Ishikawa (cell line): Measurements from ENCODE around the gene BMP7.

ENCODE experiments used
- CEBPB ChIP-seq: IDR thresholded peaks from 2 replicates; pipeline ENCODE4 v1.6.1; 2012
- CREB1 ChIP-seq: IDR thresholded peaks from 2 replicates; pipeline ENCODE4 v1.6.1; 2012; ENCODE audit warnings: low read depth
- EGR1 ChIP-seq: IDR thresholded peaks from 2 replicates; pipeline ENCODE4 v1.6.1; 2012
- EP300 ChIP-seq: IDR thresholded peaks from 2 replicates; pipeline ENCODE4 v1.6.1; 2012; ENCODE audit warnings: borderline replicate concordance
- FOXM1 ChIP-seq: IDR thresholded peaks from 2 replicates; pipeline ENCODE4 v1.6.1; 2012; ENCODE audit warnings: low read depth, borderline replicate concordance
- NFIC ChIP-seq: IDR thresholded peaks from 2 replicates; pipeline ENCODE4 v1.6.1; 2012
- RAD21 ChIP-seq: IDR thresholded peaks from 2 replicates; pipeline ENCODE4 v1.6.1; 2012; ENCODE audit warnings: low read depth
- TAF1 ChIP-seq: IDR thresholded peaks from 2 replicates; pipeline ENCODE4 v1.6.1; 2012; ENCODE audit warnings: low read depth, mild to moderate bottlenecking
- TCF12 ChIP-seq: IDR thresholded peaks from 2 replicates; pipeline ENCODE4 v1.6.1; 2012; ENCODE audit warnings: low read depth
- TEAD4 ChIP-seq: IDR thresholded peaks from 2 replicates; pipeline ENCODE4 v1.6.1; 2012
- YY1 ChIP-seq: IDR thresholded peaks from 2 replicates; pipeline ENCODE4 v1.6.1; 2012; ENCODE audit warnings: low read depth
- ZBTB7A ChIP-seq: IDR thresholded peaks from 2 replicates; pipeline ENCODE4 v1.6.1; 2012; ENCODE audit warnings: low read depth
- TF ChIP-seq, protein P1 (sequence below): IDR thresholded peaks from 2 replicates; pipeline ENCODE4 v1.6.1; 2012
- TF ChIP-seq, protein P2 (sequence below): IDR thresholded peaks from 2 replicates; pipeline ENCODE4 v1.6.1; 2012
- TF ChIP-seq, protein P3 (sequence below): IDR thresholded peaks from 2 replicates; pipeline ENCODE4 v1.6.1; 2012; ENCODE audit warnings: low read depth, mild to moderate bottlenecking

The BMP7 gene

DNA sequence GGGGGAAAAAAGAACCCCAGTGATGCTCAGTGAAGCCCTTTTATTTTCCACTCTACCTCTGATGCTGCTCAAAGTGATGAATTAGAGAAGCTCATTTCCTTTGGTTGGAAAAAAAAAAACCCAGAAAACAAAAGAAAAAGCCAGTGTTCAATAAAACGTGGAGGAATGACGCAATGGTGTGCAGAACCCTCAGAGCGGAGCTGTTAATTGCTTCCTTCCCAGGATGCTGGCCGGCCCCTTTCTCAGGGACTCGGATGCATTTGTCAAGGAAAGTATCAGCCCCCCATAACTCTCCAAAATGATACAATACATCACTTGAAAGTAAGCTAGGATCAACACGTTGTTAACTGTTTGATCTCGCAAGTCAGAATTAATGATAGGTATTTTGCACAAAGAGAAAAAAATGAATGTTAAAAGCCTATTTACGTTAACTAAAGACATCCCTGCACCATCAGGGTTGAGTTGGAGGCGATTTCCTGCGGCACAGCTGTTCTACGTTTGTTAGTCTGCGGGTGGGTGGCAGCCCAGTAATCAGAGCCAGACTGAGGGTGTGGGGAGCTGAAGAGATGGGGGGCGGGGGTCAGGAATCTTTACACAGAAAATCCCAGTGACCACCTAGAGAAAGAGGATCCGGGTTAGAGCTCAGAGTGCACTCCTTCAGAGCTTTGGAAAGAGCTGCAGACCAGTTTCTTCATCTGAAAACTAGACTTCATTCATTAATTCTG lies 132.4 kb downstream of the BMP7 start:
- TF ChIP-seq, protein P1, sequence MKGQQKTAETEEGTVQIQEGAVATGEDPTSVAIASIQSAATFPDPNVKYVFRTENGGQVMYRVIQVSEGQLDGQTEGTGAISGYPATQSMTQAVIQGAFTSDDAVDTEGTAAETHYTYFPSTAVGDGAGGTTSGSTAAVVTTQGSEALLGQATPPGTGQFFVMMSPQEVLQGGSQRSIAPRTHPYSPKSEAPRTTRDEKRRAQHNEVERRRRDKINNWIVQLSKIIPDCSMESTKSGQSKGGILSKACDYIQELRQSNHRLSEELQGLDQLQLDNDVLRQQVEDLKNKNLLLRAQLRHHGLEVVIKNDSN = no peak
- TF ChIP-seq CEBPB = no peak
- TF ChIP-seq ZBTB7A = no peak
- no peak for TF ChIP-seq FOXM1
- TF ChIP-seq NFIC = no peak
- TF ChIP-seq RAD21 = no peak
- no peak for TF ChIP-seq EP300
- TF ChIP-seq, protein P2, sequence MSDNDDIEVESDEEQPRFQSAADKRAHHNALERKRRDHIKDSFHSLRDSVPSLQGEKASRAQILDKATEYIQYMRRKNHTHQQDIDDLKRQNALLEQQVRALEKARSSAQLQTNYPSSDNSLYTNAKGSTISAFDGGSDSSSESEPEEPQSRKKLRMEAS = no peak

DNA sequence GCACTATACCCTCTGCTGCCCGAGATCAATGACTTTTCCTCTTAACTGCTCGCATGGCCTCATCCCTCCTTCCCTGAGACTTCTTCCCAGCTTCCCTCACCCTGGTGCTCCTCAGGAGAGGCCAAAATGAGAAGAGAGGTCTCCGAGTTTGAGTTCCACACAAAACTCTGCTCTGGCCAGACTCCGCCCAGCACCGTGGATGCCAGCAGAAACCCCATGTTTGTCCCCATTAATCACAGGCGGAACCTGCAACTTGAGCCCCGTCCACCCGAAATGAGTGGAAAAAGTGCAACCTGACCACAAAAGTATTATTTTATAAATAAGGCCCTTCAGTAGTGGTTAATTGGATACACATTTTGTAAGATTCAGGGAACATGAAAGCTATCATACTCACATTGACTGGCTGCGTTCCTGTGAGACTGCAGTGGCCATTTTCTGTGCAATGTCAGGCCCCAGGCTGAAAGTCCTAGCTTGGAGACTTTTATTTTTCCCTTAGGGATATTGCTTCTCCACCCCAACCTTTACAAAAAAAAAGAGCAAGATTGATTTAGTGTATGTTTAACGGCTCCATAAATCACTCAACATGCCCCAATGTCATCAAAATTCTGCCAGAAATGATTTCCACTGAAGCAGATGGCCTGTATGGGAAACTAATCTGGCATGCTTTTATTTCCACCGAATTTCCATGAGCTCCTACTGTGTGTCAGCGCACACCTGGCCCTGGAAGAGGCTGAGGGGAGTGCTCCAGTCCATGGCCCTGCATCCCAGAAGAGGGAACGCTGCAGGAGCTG lies 134.6 kb downstream of the BMP7 start:
- no peak for TF ChIP-seq RAD21
- no peak for TF ChIP-seq ZBTB7A
- TF ChIP-seq CREB1 = no peak
- TF ChIP-seq EGR1 = no peak
- no peak for TF ChIP-seq NFIC
- TF ChIP-seq TEAD4 = no peak
- no peak for TF ChIP-seq YY1
- TF ChIP-seq, protein P2 = no peak
- no peak for TF ChIP-seq EP300
- no peak for TF ChIP-seq TAF1
- TF ChIP-seq FOXM1 = no peak
- TF ChIP-seq, protein P1 = no peak
- TF ChIP-seq CEBPB = no peak
- no peak for TF ChIP-seq TCF12
- TF ChIP-seq, protein P3, sequence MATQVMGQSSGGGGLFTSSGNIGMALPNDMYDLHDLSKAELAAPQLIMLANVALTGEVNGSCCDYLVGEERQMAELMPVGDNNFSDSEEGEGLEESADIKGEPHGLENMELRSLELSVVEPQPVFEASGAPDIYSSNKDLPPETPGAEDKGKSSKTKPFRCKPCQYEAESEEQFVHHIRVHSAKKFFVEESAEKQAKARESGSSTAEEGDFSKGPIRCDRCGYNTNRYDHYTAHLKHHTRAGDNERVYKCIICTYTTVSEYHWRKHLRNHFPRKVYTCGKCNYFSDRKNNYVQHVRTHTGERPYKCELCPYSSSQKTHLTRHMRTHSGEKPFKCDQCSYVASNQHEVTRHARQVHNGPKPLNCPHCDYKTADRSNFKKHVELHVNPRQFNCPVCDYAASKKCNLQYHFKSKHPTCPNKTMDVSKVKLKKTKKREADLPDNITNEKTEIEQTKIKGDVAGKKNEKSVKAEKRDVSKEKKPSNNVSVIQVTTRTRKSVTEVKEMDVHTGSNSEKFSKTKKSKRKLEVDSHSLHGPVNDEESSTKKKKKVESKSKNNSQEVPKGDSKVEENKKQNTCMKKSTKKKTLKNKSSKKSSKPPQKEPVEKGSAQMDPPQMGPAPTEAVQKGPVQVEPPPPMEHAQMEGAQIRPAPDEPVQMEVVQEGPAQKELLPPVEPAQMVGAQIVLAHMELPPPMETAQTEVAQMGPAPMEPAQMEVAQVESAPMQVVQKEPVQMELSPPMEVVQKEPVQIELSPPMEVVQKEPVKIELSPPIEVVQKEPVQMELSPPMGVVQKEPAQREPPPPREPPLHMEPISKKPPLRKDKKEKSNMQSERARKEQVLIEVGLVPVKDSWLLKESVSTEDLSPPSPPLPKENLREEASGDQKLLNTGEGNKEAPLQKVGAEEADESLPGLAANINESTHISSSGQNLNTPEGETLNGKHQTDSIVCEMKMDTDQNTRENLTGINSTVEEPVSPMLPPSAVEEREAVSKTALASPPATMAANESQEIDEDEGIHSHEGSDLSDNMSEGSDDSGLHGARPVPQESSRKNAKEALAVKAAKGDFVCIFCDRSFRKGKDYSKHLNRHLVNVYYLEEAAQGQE = no peak

DNA sequence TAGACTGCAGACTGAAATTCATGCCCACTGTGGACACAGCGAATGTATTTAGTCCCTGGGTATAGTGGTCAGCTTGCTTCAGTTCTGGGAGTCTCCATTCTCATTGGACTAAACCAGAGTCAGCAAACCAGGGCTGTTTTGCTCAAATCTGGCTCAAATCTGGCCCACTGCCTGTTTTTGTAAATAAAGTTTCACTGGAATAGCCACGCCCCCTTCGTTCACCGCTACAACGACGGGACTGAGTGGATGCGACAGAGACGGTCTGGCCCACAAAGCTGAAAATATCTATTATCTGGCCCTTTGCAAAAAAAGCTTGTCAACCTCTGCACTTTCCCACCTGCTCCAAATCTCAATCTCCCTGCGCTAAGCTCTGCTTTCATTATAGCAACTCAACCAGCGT lies 135.4 kb downstream of the BMP7 start:
- TF ChIP-seq YY1 (no peak), TEAD4 (no peak), CEBPB (no peak), EGR1 (no peak), NFIC (no peak), RAD21 (no peak), ZBTB7A (no peak), TAF1 (no peak), FOXM1 (no peak), EP300 (no peak), CREB1 (no peak), TCF12 (no peak)
- TF ChIP-seq, protein P2 = no peak
- TF ChIP-seq, protein P3 = no peak
- TF ChIP-seq, protein P1 = no peak

DNA sequence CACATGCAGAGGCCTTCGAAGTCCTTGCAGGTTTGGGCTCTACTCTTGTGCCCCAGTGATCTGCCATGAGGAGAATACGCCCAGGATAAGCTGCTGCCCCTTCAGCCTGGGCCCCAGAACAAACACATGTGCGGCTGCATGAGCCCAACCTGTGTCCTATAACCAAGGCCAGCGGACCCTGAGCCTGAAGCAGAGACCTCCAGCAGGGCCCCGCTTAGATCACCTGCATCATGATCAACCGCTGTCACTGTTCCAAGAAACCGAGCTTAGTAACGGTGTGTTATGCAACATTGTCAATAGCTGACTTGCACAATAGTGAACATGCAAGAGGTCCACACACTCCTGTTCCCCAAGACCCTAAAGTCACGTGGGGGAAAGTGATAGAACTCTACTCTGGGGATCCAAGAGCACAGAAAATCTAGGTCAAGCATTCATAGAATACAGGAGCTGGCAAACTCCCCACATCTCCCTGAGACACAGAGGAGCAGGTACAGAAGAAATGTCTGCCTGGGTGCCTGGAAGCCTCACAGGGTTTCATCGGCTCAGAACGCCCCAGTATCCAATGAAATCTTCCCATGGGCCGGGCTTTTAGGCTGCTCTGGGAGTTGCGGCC lies 136.2 kb downstream of the BMP7 start:
- no peak for TF ChIP-seq EP300
- TF ChIP-seq YY1 = no peak
- TF ChIP-seq CEBPB = no peak
- no peak for TF ChIP-seq TCF12
- no peak for TF ChIP-seq CREB1
- no peak for TF ChIP-seq TEAD4
- TF ChIP-seq EGR1 = no peak
- TF ChIP-seq RAD21 = no peak
- no peak for TF ChIP-seq NFIC
- TF ChIP-seq TAF1 = no peak
- TF ChIP-seq, protein P1 = no peak
- TF ChIP-seq, protein P3 = no peak
- no peak for TF ChIP-seq ZBTB7A
- TF ChIP-seq, protein P2 = no peak
- no peak for TF ChIP-seq FOXM1
